ENCODE measurements around the gene DYTN.
A peak's percentile ranks its signal among the peaks of the same experiment; 100 is the strongest.

The DYTN gene

GRCh38 chr2:206700156-206700555, 18.0 kb downstream of the DYTN start:
- no peak for DNase-seq (ENCODE audit: low spot score)

- no peak for DNase-seq (ENCODE audit: low spot score)
These were observed 19.4 kb downstream of the DYTN start for GRCh38 chr2:206698811-206699210.

GRCh38 chr2:206696910-206697309, 21.3 kb downstream of the DYTN start:
- DNase-seq (ENCODE audit: low spot score): no peak

- peak; percentile 80 for DNase-seq (ENCODE audit: low spot score)
These were observed 24.6 kb downstream of the DYTN start for GRCh38 chr2:206693399-206694137.

- no peak for DNase-seq (ENCODE audit: low spot score)
These were observed 25.2 kb downstream of the DYTN start for GRCh38 chr2:206692971-206693370.

- DNase-seq (ENCODE audit: low spot score): no peak
These were observed 29.2 kb downstream of the DYTN start for GRCh38 chr2:206688990-206689389.

GRCh38 chr2:206688453-206688852, 29.7 kb downstream of the DYTN start:
- no peak for DNase-seq (ENCODE audit: low spot score)

GRCh38 chr2:206683546-206683945, 34.6 kb downstream of the DYTN start:
- no peak for DNase-seq (ENCODE audit: low spot score)

GRCh38 chr2:206670531-206671319, 47.5 kb downstream of the DYTN start:
- no peak for DNase-seq (ENCODE audit: low spot score)

GRCh38 chr2:206665251-206665650, 52.9 kb downstream of the DYTN start:
- no peak for DNase-seq (ENCODE audit: low spot score)

- DNase-seq (ENCODE audit: low spot score): no peak
These were observed 61.1 kb downstream of the DYTN start for GRCh38 chr2:206657087-206657486.

GRCh38 chr2:206647985-206648384, 70.2 kb downstream of the DYTN start:
- no peak for DNase-seq (ENCODE audit: low spot score)

- DNase-seq (ENCODE audit: low spot score): peak; percentile 10
These were observed 75.8 kb downstream of the DYTN start, which contains the start of gene FAM237A for GRCh38 chr2:206642075-206643025. FAM237A (plus strand) TSS chr2:206642487; CDS start chr2:206644237, 1,750 bp downstream.

- no peak for DNase-seq (ENCODE audit: low spot score)
These were observed 77.0 kb downstream of the DYTN start for GRCh38 chr2:206641226-206641625.

GRCh38 chr2:206639636-206640035, 78.6 kb downstream of the DYTN start:
- no peak for DNase-seq (ENCODE audit: low spot score)

GRCh38 chr2:206635015-206635414, 83.2 kb downstream of the DYTN start:
- DNase-seq (ENCODE audit: low spot score): no peak

- DNase-seq (ENCODE audit: low spot score): no peak
These were observed 86.9 kb downstream of the DYTN start for GRCh38 chr2:206631340-206631739.

- DNase-seq (ENCODE audit: low spot score): no peak
These were observed 90.6 kb downstream of the DYTN start for GRCh38 chr2:206627632-206628031.

- no peak for DNase-seq (ENCODE audit: low spot score)
These were observed 92.1 kb downstream of the DYTN start for GRCh38 chr2:206626108-206626507.

- no peak for DNase-seq (ENCODE audit: low spot score)
These were observed 99.2 kb downstream of the DYTN start for GRCh38 chr2:206619011-206619410.

- DNase-seq (ENCODE audit: low spot score): no peak
These were observed 102.0 kb downstream of the DYTN start for GRCh38 chr2:206616151-206616550.

GRCh38 chr2:206615417-206616089, 102.6 kb downstream of the DYTN start:
- DNase-seq (ENCODE audit: low spot score): no peak

All from cerebellar cortex (tissue), 1 donor.